ENCODE results near the gene ZBTB46. TPM values are rescaled to one million over a fixed set of nuclear protein-coding genes. Genes with fewer than 3 reads are reported as not detected.

Gene ZBTB46
- total RNA-seq, 1 experiment from 2014 or later = 1.0 TPM

- in situ Hi-C loops (cut with HindIII; ENCODE audit: low pct_unique_long_range_greater_than_20kb, low sequenced_read_pairs) = no loop called here
- no peak for DNase-seq (ENCODE audit: low read depth, low spot score)
Observed at GRCh38 chr20:63701051-63701328, 130.1 kb downstream of the ZBTB46 start.

DNA sequence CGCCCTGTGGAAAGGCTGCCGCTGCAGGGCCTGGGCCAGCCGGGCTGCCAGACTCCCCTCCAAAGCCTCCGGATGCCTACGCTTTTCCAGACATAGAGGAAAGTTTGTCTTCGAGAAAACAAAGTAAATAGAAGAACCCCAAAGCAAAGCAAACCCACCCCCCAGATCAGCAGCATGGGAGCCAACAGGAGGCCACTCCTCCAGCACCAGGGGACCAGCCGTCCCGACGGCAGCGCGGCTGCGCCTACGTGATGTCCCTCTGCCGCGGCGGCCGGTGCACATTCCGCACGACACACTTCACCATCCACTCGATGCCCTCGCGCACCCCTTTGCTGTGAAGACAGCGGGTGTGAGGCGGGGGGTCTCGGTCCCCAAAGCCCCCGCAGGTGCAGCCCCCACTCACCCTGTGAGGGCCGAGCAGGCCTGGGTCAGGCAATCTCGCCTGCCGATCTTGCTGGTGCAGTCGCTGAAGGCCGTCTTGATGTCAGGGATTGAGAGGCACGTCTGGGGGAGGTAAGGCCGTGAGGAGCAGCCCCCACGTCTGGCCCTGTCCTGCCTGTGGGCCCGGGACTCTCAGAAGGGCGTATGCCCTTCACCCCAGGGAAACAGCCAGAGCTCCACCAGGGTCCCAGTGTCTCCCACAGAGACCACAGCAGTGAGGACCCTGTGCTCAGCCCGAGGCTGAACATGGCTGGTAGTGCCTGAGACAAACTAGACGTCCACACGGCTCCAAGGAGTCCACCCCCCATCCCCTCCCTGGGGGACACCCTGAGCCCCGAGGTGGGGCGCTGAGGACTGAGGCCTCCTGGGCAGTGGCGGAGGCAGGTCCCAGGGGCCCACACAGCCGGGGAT is 130.6 kb downstream of the ZBTB46 start:
- DNase-seq (ENCODE audit: low read depth, low spot score) = no peak
- in situ Hi-C loops (cut with HindIII; ENCODE audit: low pct_unique_long_range_greater_than_20kb, low sequenced_read_pairs) = no loop called here

DNA sequence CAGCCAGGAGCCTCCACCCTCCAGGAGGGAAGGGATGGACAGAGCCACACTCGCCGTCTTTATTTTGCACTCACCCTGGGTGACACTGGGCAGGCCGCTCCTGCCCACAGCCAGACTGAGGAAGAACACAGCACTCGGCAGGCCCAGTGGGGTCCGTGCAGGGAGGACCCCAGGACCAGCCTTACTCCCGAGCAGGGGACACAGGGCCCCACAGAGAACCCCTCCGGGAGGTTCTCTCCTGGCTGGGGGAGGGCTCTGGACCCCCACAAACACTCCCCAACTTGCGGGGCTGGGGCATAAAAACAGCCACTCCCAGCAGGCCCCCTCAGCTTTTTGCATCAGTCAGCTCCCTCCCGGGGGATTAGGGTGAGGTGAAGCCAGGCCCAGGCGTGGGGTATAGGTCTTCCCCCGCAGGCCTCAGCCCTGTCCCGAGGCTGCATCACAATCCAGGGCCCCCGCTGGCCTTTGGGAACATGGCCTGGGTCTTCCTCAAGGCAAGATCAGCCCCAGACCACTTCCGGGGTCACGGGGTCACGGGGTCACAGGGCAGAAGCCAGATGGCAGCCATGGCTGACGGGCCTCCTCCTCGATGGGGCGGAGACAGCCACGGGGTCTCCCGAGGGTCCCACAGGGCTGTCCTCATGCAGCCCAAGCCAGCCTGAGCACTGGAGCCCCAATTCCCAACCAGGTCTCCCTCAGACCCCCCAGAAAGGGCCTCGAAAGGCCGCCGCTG is 131.4 kb downstream of the ZBTB46 start:
- no peak for DNase-seq (ENCODE audit: low read depth, low spot score)
- in situ Hi-C loops (cut with HindIII; ENCODE audit: low pct_unique_long_range_greater_than_20kb, low sequenced_read_pairs) = no loop called here

DNA sequence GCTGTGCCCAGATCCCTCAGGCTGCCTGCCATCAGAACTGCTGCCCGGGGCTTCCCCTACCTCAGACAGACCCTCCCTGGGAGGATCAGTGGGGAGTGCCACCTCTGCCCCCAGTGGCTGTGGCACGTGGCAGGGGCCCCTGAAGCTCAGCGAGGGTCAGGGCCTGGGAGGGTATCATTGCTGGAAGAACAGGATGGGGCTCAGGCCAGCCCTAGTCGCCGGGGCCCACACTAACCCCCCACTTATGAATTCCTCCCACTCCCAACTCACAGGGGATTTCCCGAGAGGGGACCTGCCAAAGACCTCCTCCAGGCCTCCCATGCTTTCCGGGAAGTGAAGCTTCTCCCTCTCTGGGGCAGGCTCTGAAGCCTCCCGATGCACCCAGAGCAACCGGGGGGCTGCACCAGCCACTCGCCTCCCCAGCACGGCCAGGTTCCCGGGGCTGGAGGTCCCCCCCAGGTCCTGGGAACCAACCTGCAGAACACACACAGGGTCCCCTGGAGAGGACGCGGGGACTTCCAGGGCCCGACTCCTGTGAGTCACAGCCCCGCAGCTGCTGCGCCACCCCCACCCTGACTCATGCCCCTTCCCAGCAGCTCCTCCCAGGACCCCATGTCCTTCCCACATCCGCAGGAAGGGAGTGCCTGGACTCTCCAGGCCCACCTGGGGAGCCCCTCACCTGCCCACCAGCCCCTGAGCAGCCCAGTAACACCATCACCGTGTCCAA is 132.2 kb downstream of the ZBTB46 start:
- no peak for DNase-seq (ENCODE audit: low read depth, low spot score)

GRCh38 chr20:63697868-63698545 is 133.1 kb downstream of the ZBTB46 start:
- in situ Hi-C loops (cut with HindIII; ENCODE audit: low pct_unique_long_range_greater_than_20kb, low sequenced_read_pairs) = no loop called here
- no peak for DNase-seq (ENCODE audit: low read depth, low spot score)

More for the DNA sequence above, 132.2 kb downstream of the ZBTB46 start:
- in situ Hi-C loops (cut with HindIII; ENCODE audit: low pct_unique_long_range_greater_than_20kb, low sequenced_read_pairs) = no loop called here

DNA sequence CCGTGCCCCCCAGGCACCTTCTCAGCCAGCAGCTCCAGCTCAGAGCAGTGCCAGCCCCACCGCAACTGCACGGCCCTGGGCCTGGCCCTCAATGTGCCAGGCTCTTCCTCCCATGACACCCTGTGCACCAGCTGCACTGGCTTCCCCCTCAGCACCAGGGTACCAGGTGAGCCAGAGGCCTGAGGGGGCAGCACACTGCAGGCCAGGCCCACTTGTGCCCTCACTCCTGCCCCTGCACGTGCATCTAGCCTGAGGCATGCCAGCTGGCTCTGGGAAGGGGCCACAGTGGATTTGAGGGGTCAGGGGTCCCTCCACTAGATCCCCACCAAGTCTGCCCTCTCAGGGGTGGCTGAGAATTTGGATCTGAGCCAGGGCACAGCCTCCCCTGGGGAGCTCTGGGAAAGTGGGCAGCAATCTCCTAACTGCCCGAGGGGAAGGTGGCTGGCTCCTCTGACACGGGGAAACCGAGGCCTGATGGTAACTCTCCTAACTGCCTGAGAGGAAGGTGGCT is 133.7 kb downstream of the ZBTB46 start:
- DNase-seq (ENCODE audit: low read depth, low spot score) = no peak
- in situ Hi-C loops (cut with HindIII; ENCODE audit: low pct_unique_long_range_greater_than_20kb, low sequenced_read_pairs) = no loop called here

GRCh38 chr20:63696628-63697356 is 134.3 kb downstream of the ZBTB46 start, which contains the start of gene TNFRSF6B:
TNFRSF6B (plus strand) TSS chr20:63696652; CDS start chr20:63696768, 116 bp downstream.
- no peak for DNase-seq (ENCODE audit: low read depth, low spot score)
- in situ Hi-C loops (cut with HindIII; ENCODE audit: low pct_unique_long_range_greater_than_20kb, low sequenced_read_pairs) = no loop called here

GRCh38 chr20:63696306-63696627 is 134.8 kb downstream of the ZBTB46 start:
- DNase-seq (ENCODE audit: low read depth, low spot score) = no peak
- in situ Hi-C loops (cut with HindIII; ENCODE audit: low pct_unique_long_range_greater_than_20kb, low sequenced_read_pairs) = no loop called here

GRCh38 chr20:63695424-63696305 is 135.4 kb downstream of the ZBTB46 start:
- in situ Hi-C loops (cut with HindIII; ENCODE audit: low pct_unique_long_range_greater_than_20kb, low sequenced_read_pairs) = no loop called here
- no peak for DNase-seq (ENCODE audit: low read depth, low spot score)

DNA sequence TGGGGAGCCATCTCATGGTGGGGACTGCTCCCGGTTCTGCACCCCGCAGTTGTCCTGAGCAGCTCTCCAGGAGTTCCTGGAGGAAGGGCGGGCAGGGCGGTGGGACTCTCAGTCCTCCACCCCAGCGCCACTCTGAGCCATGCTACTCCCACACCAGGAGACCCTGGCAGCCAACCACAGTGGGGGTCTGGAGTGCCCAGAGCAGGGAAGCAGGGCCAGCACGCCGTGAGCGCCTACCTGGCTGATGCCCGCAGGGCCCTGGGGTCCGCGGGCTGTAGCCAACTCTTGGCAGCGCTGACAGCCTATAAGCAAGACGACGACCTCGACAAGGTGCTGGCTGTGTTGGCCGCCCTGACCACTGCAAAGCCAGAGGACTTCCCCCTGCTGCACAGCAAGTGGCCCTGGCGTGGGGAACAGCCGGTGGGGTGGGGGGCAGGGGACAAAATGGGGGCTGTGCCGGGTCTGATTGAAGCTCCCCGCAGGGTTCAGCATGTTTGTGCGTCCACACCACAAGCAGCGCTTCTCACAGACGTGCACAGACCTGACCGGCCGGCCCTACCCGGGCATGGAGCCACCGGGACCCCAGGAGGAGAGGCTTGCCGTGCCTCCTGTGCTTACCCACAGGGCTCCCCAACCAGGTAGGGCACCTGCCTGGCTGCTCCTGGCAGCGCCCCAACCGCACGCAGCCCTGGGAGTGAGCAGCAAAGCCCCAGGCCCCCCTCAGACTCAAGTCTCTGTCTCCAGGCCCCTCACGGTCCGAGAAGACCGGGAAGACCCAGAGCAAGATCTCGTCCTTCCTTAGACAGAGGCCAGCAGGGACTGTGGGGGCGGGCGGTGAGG is 136.3 kb downstream of the ZBTB46 start:
- in situ Hi-C loops (cut with HindIII; ENCODE audit: low pct_unique_long_range_greater_than_20kb, low sequenced_read_pairs) = no loop called here

DNA sequence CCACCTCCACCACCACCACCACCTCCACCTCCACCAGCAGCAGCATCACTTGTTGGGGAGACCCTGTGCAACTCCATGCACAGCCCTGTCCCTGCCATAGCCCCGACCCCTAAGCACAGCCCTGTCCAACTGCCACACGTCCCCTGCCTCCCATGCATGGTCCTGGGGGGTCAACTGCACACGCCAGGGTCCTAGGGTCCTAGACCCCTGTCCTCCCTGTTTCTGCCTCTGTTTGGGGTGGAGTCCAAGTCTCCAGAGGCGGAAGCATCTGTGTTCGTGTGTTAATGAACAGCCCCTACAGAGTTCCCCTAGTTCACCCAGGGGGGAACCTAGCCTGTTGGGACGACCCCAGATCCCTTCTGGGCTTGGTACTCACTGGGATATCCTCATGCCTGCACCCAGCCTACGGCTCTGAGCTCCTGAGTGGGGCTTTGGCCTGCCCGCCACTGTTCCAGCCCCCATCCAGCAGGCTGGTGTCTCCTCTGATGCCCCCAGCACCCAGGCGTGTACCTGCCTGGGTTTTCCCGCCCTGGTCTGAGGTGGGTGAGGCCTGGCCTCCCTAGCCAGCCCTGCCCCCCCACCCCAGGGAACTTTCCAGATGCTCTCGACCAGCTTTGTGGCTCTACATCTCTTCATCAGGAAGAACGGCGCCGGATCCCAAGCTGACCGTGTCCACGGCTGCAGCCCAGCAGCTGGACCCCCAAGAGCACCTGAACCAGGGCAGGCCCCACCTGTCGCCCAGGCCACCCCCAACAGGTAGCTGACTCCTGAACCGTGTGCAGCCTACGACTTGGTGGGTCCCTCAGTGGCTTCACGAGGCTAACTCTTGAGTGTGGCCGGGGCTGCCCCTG is 137.1 kb downstream of the ZBTB46 start:
- no peak for DNase-seq (ENCODE audit: low read depth, low spot score)
- in situ Hi-C loops (cut with HindIII; ENCODE audit: low pct_unique_long_range_greater_than_20kb, low sequenced_read_pairs) = no loop called here

More for the DNA sequence above, 136.3 kb downstream of the ZBTB46 start:
- no peak for DNase-seq (ENCODE audit: low read depth, low spot score)

Measured in SK-MEL-5 (cell line).